HG03565 (cell line): Measurements from ENCODE around the gene LMAN1L.

Source experiments
- ATAC-seq: cut with Tn5 transposase; IDR thresholded peaks from one replicate; pipeline ENCODE4 v1.9.1; 2021; ENCODE audit warnings: mild to moderate bottlenecking, moderate library complexity; ENCODE audit not compliant: unreplicated experiment

The LMAN1L gene

GRCh38 chr15:74792227-74793016 lies 20.2 kb upstream of the LMAN1L start:
- no peak for ATAC-seq

- ATAC-seq, result no peak
These were observed 19.3 kb upstream of the LMAN1L start for GRCh38 chr15:74793135-74794028.

GRCh38 chr15:74794248-74794969 lies 18.2 kb upstream of the LMAN1L start:
- ATAC-seq, result no peak

- no peak for ATAC-seq
These were observed 17.7 kb upstream of the LMAN1L start for GRCh38 chr15:74794970-74795349.

GRCh38 chr15:74795966-74796625 lies 16.5 kb upstream of the LMAN1L start:
- ATAC-seq, result no peak

- no peak for ATAC-seq
These were observed 14.0 kb upstream of the LMAN1L start for GRCh38 chr15:74798388-74799254.

- no peak for ATAC-seq
These were observed 13.3 kb upstream of the LMAN1L start for GRCh38 chr15:74799255-74799855.

- ATAC-seq, result no peak
These were observed 12.6 kb upstream of the LMAN1L start for GRCh38 chr15:74799856-74800558.

- ATAC-seq, result no peak
These were observed 12.0 kb upstream of the LMAN1L start for GRCh38 chr15:74800559-74801094.

- no peak for ATAC-seq
These were observed 11.2 kb upstream of the LMAN1L start for GRCh38 chr15:74801311-74801997.

GRCh38 chr15:74802290-74802689 lies 10.3 kb upstream of the LMAN1L start:
- no peak for ATAC-seq

- no peak for ATAC-seq
These were observed 9.7 kb upstream of the LMAN1L start for GRCh38 chr15:74802862-74803447.

- no peak for ATAC-seq
These were observed 7.7 kb upstream of the LMAN1L start for GRCh38 chr15:74804935-74805334.

- no peak for ATAC-seq
These were observed 5.4 kb upstream of the LMAN1L start for GRCh38 chr15:74807282-74807681.

- ATAC-seq, result no peak
These were observed 4.4 kb upstream of the LMAN1L start for GRCh38 chr15:74808078-74808839.

GRCh38 chr15:74808840-74809229 lies 3.8 kb upstream of the LMAN1L start:
- no peak for ATAC-seq

GRCh38 chr15:74809242-74809641 lies 3.4 kb upstream of the LMAN1L start:
- ATAC-seq, result no peak
